NCI-H748 (cell line): Measurements from ENCODE around the gene TRPM8.

Experiments used
- DNase-seq: peaks from one replicate; lab custom pipeline; 2025; ENCODE audit not compliant: unreplicated experiment; lab: John Stamatoyannopoulos, UW

TRPM8 gene

GRCh38 chr2:233972941-233973575 lies 55.9 kb downstream of the TRPM8 start:
- no peak for DNase-seq

- no peak for DNase-seq
These were observed 56.6 kb downstream of the TRPM8 start for GRCh38 chr2:233973786-233974185.

DNA sequence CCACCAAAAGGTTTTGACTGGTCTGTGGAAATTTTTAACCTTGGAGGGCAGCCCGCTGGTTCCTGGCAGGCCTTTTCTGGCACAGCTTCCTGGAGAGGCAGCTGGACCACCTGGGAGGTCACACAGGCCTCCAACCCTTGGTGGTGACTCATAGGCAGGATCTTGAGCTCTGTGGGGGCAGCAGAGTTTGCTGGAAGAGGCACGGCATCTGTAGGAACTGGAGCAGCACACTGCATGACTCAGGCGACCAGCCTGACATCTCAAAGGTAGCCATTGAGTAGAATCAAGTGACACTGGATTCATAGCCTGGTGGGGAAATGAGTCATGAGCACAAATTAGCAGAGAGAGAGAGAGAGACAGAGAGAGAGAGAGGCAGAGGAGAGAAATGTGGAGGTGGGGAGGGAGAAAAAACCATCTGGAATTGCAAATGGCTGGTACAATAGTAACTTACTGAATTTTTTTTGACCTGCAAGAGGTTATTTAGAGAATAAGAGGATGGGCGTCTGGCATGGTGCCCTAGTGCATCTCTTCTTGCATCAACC lies 57.4 kb downstream of the TRPM8 start:
- no peak for DNase-seq

- DNase-seq = no peak
These were observed 58.9 kb downstream of the TRPM8 start for GRCh38 chr2:233976087-233976486.

GRCh38 chr2:233976690-233977294 lies 59.6 kb downstream of the TRPM8 start:
- peak; percentile 35 for DNase-seq

DNA sequence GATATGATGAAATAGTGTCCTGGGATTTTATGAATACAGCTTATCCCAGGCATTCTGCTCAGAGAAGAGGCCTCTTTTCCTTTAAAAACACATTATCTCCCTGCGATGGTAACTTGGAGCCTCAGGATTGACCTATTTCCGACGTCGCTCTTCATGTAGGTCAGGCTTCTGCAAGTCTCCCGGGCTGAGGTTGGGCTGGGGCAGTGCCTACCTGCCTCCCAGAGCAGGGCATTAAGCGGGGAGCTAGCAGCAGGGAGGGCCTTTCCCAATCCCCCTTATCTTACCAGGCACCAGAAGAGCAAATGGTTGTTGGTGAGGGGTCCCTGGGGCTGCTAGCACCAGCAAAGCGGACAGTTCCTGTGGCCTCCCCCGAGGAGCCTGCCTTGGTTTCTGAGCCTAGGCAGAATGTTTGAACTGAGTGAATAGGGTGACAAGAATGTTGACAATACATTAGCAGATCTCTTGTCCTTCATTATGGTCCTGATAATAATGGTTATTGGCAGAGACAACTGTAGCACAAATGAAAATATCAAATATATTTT lies 60.2 kb downstream of the TRPM8 start:
- no peak for DNase-seq

DNA sequence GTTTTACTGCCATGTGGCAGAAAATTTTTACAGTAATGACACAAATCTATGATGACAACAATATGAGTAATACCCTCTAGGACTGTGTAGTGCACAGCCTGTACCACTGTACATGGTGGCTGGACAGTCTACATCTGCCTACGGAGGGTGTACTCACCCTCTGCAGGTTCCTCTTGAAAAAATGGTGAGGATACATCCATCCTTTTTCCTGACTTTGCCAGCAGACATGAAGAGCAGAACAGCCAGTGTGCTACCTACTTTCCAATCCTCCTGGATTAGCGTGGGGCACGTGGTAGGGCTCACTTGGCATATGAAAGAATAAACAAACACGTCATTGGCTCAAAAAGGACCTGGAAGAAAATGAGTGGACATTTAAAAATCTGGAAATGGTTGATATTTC lies 62.6 kb downstream of the TRPM8 start:
- DNase-seq = no peak

DNA sequence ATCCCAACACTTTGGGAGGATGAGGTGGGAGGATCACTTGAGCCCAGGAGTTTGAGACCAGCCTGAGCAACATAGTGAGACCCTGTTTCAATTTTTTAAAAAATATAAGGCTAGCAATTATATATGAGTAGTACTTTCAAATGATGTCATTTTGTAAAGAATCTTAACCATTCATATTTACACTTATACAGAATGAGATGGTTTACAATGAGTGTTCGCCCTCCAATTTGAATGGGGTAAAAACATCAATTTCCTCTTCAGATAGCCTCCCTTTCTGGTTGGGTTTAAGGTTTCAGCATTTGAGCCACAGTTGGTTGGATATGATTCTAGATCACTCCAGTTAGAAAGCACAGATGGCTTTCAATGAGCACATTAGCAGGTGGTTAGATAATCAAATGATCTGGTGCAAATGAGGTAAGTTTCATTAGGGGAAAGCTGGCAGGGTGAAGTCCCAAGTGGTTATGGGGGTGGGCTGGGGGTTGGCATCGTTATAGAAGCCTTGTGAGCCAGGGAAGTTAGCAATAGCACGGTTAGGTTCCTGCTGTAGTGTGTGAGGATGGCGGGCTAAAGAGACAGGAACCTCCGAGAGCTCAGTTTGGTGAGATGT lies 63.9 kb downstream of the TRPM8 start:
- no peak for DNase-seq

DNA sequence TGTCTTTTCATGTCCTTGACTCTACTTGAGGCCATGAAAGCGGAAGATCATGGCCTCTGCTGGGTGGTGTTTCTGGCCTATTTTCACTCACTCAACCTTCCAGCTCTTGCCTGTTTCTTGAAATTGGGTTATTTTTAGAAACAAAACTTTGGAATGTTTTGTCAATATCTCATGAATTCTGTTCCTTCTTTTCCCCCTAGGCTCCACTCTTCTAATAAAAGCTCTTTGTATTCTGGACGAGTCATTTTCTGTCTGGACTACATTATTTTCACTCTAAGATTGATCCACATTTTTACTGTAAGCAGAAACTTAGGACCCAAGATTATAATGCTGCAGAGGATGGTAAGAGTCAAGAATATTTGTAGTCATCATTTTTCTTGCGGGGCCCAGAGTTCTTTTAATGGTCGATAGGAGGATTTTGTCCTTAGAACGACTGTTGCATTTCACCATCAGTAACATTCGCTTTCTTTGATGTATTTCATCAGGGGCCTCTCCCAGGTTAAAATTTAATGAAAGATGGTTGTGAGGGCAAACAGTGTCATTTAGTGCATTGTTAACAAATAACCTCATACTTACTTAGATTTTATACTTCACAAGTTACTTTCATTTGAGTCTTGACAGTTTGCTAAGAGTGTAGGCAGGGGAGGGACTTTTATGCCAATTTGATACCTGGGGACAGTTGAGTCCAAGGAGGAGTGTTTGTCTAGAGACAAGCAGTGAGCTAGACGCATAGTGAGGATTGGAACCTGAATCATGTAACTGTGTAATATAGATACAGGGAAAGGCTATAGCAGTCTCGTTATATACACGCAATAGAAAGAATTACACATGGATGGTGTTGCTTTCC lies 64.6 kb downstream of the TRPM8 start:
- DNase-seq = no peak

DNA sequence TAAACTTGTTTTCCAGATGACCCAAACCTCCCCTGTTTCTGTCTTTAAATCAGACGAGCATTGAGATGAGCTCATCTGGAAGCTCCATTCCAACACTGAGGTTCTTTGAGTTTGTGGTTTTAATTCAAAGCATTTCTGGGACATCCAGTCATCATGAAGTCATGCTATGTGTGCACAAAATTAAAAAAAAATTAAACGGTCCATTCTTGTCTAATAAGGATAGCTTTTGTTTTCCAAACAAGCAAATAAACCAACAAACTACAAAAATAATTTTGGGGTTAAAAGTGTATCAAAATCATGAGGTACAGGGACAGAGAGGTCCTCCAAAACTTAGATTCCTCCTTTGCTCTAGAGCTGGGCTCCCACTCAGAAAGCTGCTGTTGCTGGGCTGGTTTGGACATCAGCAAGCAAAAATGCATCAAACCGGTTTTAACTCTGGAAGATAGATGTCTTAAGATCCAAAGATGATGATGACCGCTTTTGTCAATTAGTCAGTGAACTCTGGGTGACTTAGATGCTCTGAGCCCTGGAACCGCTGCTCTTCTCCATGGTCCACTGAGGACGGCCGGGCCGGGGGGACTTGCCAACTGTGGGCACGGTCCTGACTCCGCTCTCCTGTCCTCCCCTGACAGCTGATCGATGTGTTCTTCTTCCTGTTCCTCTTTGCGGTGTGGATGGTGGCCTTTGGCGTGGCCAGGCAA lies 65.4 kb downstream of the TRPM8 start:
- DNase-seq = no peak

DNA sequence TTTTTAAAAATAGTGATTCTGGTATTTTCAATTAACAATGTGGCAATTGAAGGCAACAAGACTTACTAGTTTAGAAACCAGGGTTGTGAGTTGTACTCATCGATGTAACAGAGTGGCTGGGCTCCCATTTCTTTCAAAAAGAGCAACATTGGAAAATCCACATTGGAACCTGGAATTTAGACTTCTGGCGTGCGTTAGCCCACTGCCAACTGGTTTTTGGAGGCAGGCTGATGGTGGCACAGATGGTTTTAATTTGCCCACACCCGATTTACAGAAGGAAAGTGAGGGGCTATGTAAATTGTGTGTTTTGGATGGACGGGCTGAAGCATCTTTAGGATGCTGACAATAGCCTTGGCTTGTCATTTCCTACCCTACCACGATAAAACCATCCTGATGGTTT lies 66.3 kb downstream of the TRPM8 start:
- DNase-seq = no peak

DNA sequence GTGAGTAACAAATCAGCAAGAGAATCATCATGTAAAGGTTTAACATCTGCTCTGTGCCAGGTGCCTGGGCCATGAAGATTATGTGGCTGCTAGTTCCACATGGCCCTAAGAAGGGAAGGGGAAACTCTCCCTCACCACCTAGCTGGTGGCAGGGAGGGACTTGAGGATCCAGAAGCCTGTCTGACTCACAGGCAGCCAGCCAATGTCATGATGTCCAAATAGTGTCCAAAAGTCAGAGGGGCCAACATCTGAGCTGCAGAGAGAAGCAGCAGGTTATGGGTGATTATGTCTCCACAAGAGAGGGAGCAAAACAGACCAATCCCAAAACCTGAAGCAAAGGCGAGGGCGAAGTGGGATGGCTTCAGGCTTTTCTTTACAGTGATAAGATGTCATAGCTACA lies 71.4 kb downstream of the TRPM8 start:
- DNase-seq = no peak

DNA sequence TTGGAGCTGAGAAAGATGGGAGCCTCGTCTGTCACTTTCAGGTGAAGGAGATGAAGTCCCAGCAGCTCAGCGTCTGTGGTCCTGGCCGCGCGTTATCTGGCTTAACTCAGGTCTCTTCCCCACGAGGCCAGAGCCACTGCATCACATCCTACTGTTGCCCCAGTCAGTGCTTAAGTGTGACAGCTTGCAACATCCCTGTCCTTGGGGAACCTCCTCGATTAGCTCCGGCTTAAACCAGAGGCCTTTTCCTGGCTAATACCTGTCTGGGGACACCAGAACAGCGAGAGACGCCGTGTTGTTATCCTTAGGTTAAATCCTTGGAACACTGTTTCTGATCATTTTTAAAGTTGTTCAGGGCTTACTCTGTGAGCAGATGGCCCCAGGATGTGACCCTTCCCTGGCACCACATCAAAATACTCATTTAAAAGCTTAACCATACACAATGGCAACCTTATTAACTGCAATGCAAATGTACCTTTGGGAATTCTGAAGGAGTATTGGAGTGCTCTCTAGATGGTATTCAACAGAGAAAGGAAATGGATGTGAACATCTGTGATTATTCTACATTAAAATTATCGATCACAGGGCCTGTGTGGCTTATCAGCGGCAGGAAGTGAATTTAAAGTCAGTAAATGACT lies 72.2 kb downstream of the TRPM8 start:
- DNase-seq = peak; percentile 47

DNA sequence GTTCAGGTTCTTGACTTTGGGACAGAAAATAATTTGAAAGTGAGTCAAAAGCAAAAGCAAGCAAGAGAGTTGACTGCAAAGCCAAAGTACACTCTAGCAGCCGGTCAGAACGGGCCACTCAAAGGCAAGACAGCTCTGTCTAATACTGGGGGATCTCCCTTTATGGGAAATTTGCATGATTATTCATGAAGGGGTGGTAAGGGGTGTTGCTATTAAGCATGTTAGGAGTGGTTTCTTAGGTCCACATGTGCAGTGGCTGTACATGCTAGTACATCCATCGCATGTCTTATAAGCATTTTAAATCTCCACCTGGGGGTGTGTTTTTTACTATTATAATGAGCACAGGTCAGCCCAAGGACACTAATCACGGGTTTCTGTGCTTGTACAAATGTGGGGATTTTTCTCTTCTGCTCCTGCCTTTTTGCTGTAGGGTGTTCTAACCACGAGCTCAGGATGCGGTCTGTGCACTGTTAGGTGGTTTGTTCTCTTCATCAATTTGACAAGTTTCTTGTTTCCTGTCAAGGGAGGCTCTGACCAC lies 73.2 kb downstream of the TRPM8 start:
- DNase-seq = no peak

DNA sequence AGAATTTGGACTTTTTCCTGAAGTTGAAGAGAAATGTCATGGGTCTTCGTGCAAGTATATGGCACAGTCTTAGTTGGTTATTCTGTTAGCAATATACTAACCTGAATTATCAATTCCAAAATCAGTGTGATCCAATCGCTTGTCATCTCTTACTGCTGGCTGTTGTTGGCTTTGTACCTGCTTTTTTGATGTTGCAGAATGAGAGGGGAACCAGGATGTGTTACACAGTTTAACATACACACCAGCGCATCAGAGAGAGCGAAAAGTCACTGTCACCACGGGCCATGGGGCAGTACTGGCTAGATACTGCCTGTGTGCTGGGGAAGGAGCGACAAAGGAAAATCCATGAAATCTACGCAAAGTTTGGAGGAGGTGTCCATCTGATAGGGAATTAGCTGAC lies 74.0 kb downstream of the TRPM8 start:
- no peak for DNase-seq

- DNase-seq = no peak
These were observed 75.5 kb downstream of the TRPM8 start for GRCh38 chr2:233992513-233993217.

DNA sequence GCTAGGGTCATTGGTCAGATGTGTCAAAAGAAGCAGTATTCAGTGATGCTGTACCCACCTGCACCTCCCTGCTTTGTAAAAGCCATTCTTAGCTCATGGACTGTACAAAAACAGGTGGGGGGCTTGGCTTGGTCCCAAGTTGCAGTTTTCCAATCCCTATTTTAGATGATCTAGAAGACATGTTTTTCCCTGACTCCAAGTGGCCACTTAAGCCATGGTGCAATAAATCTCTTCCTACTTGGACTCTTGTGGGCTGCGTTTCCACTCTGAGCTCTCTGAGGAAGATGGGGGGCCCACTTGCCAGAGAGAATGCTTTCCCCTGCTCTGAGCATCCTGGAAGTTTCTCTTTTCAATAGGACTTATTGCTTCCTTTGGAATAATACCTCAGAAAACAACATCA lies 76.3 kb downstream of the TRPM8 start:
- no peak for DNase-seq

DNA sequence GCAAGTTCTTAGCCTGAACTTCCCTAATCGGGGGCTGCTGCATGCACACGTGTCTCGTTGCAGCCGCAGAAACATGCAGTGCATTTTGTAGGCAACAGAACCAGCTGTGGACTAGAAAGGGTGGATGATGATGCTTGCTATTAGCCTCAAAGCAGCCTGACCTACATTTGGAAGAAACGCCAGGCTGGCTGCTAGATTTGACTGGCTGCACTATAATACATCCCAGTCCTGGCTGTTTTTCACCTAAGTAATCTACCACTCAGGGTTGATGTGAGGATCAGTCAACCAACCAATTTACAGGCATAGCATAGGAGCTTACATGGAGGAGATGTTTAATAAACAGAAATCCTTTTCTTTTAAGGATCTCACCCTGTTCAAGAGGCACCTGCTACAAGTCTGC lies 77.0 kb downstream of the TRPM8 start:
- DNase-seq = no peak

GRCh38 chr2:233996000-233996399 lies 78.8 kb downstream of the TRPM8 start:
- DNase-seq = no peak
